Measurements from ENCODE around the gene CDH2. TPM values are rescaled to one million over a fixed set of nuclear protein-coding genes. Genes with fewer than 3 reads are reported as not detected.

The CDH2 gene
- total and polyA plus RNA-seq, 9 donors = 2.9 to 78.3 (median 11.2) TPM

DNA sequence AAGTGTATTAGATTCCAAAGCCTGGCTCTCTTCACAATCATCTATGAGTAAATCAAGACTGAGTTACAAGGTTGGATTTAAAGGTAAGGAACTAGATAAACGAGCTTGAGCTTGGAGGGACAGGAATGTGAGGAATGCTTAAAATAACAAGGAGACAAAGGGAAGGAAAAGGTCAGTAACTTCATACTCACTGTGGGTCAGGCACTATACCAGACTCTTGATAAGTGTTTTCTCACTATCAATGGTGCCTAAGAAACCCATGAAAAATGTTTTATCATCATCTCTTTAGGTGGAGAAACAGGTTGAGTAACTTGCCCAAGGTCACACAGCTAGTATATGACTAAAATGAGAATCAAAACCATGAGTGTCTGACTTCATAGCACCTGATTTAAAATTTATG is 212.1 kb downstream of the CDH2 start:
- WGBS, 3 donors = 17 to 34% (median 21%) methylated on average over 1 of the region's 1 CpG
- Histone ChIP-seq H3K27me3 (no peaks in the 10 kb centered on the region), H3K36me3 (no peaks in the 10 kb centered on the region), H3K27ac (no peak overlapping the region), H3K9me3 (no peaks in the 10 kb centered on the region), H3K4me1 (ENCODE audit: insufficient read depth) (no peaks in the 10 kb centered on the region), H3K4me3 (no peak overlapping the region)
- intact Hi-C loops (cut with DNase I) = no loop called here
- no peak for TF ChIP-seq EP300 (IDR thresholded peaks at IDR 0.05)
- TF ChIP-seq, protein P1, sequence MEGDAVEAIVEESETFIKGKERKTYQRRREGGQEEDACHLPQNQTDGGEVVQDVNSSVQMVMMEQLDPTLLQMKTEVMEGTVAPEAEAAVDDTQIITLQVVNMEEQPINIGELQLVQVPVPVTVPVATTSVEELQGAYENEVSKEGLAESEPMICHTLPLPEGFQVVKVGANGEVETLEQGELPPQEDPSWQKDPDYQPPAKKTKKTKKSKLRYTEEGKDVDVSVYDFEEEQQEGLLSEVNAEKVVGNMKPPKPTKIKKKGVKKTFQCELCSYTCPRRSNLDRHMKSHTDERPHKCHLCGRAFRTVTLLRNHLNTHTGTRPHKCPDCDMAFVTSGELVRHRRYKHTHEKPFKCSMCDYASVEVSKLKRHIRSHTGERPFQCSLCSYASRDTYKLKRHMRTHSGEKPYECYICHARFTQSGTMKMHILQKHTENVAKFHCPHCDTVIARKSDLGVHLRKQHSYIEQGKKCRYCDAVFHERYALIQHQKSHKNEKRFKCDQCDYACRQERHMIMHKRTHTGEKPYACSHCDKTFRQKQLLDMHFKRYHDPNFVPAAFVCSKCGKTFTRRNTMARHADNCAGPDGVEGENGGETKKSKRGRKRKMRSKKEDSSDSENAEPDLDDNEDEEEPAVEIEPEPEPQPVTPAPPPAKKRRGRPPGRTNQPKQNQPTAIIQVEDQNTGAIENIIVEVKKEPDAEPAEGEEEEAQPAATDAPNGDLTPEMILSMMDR (IDR thresholded peaks at IDR 0.05) = no peak
- no peak for TF ChIP-seq POLR2A (IDR thresholded peaks at IDR 0.05)
- no peak for DNase-seq

DNA sequence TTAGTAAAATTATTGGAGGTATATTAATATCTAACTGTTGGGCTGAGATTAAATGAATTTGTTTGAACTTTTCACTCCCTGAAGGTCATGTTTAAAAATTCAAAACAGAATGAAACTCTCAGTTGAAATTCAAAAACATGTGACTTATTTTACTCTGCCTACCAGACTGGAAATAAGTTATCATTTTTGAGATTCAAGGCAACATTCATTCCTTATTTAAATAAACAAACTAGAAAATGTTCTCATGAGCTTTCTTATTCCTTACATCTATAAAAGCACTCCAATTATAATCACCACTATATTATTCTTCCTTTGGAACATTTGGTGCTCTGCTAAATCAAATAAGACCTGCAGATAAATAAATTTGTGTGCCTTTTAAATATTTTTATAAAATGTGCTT is 217.8 kb downstream of the CDH2 start:
- Histone ChIP-seq H3K27ac (peak overlapping the region in 1 of 2 donors; percentile 11), H3K4me1 (ENCODE audit: insufficient read depth) (no peaks in the 10 kb centered on the region), H3K9me3 (no peaks in the 10 kb centered on the region), H3K4me3 (no peak overlapping the region), H3K27me3 (no peaks in the 10 kb centered on the region), H3K36me3 (no peaks in the 10 kb centered on the region)
- DNase-seq = no peak
- TF ChIP-seq POLR2A (IDR thresholded peaks at IDR 0.05) = no peak
- TF ChIP-seq EP300 (IDR thresholded peaks at IDR 0.05) = no peak
- intact Hi-C loops (cut with DNase I) = no loop called here

DNA sequence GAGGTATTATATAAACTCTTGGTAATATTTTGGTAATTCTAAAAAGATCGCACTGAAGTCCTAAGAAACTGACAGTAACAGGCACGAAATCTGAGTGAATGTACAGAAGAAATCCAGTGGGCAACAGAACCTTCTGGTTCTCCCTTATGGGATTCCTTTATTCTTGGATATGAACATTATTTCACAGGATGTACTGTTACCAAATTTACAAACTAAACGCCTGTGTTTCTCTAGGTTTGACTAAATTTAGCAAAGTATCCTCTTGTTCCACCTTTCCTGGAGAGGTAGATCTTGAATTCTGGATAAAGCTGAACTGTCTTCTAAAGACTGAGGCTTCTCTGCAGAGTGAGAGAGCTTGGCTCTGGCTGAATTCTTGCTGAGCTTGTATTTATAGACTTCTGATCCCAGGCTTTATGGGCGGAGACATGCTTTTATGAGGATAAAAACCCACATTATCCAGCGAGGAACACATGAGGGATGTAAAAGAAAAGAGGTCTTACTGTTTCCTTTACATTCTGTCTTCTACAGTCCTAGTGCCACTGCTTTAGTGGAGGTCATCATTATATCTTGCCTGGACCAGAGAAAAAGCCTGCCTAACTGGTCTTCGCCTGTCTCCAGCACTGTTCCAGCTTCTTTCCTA is 220.8 kb downstream of the CDH2 start:
- Histone ChIP-seq H3K27ac (no peak overlapping the region), H3K27me3 (no peaks in the 10 kb centered on the region), H3K4me1 (ENCODE audit: insufficient read depth) (no peaks in the 10 kb centered on the region), H3K4me3 (no peak overlapping the region), H3K36me3 (no peaks in the 10 kb centered on the region), H3K9me3 (no peaks in the 10 kb centered on the region)
- no peak for TF ChIP-seq POLR2A (IDR thresholded peaks at IDR 0.05)
- TF ChIP-seq EP300 (IDR thresholded peaks at IDR 0.05) = no peak
- TF ChIP-seq, protein P1 (IDR thresholded peaks at IDR 0.05) = no peak
- 83 to 93% (median 86%) methylated on average over 6 of the region's 6 CpGs for WGBS, 3 donors
- intact Hi-C loops (cut with DNase I) = no loop called here
- no peak for DNase-seq

DNA sequence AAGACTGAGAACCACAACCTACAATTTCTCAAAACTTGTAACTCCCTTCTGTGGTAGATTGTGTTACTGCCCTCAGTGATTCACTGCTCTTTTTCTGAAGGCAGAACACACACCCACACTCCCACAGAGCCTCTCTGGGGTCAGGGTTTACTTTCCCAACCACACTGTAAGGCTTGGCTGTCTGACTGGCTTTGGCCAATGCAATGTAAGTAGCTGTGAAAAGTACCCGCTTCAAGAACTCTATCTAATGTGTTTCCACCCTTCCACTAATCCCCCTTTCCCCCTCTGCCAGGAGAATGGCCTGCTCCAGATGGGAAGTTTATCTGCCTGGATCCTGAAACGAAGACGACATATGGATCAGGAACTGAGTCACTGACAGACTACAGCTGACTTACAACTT is 222.7 kb downstream of the CDH2 start:
- peaks cover 2% of the 10 kb centered on the region for H3K4me1 ChIP-seq (ENCODE audit: insufficient read depth)
- intact Hi-C loops (cut with DNase I) = no loop called here
- H3K27me3 ChIP-seq = no peaks in the 10 kb centered on the region
- DNase-seq = no peak
- no peak overlapping the region for H3K27ac ChIP-seq
- 39 to 57% (median 41%) methylated on average over 3 of the region's 3 CpGs for WGBS, 3 donors
- H3K4me3 ChIP-seq = no peak overlapping the region
- no peaks in the 10 kb centered on the region for H3K9me3 ChIP-seq
- H3K36me3 ChIP-seq = no peaks in the 10 kb centered on the region
- TF ChIP-seq, protein P1 (IDR thresholded peaks at IDR 0.05) = no peak
- no peak for TF ChIP-seq EP300 (IDR thresholded peaks at IDR 0.05)
- no peak for TF ChIP-seq POLR2A (IDR thresholded peaks at IDR 0.05)

DNA sequence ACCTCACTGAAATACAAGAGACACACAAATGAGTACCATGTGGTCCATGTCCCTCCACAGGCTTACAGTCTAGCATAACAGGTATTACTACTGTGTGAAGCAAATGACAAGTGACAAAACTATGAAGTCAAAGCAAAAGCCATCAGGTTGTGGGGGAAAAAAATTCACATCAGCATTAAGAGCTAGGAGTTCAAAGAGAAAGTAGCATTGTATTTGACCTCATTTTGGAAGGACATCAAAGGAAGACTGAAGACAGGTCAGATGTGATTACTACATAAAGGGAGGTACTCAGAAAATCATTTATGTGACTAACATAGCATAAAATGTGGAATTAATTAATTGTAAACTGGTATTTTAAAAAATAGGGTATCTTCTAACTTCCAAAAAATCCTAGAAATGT is 224.2 kb downstream of the CDH2 start:
- intact Hi-C loops (cut with DNase I) = no loop called here
- peaks cover 2% of the 10 kb centered on the region for H3K4me1 ChIP-seq (ENCODE audit: insufficient read depth)
- H3K27ac ChIP-seq = no peak overlapping the region
- no peaks in the 10 kb centered on the region for H3K9me3 ChIP-seq
- no peaks in the 10 kb centered on the region for H3K27me3 ChIP-seq
- no peak for TF ChIP-seq POLR2A (IDR thresholded peaks at IDR 0.05)
- TF ChIP-seq, protein P1 (IDR thresholded peaks at IDR 0.05) = no peak
- no peak for TF ChIP-seq EP300 (IDR thresholded peaks at IDR 0.05)
- DNase-seq = no peak
- no peaks in the 10 kb centered on the region for H3K36me3 ChIP-seq
- no peak overlapping the region for H3K4me3 ChIP-seq

All from ovary (tissue), 9 donors.